Fibroblast of mammary gland (primary cell): ENCODE data around the gene DIDO1.

Experiments used
- DNase-seq: peaks from one replicate; pipeline ENCODE4 v3.0.0-alpha.2; 2010; ENCODE audit warnings: low read depth
- H3K4me3 ChIP-seq: 2 replicates; pipeline ENCODE4 v1.5.1; 2011; ENCODE audit warnings: low read depth, mild to moderate bottlenecking, low read length, moderate library complexity; ENCODE audit not compliant: control insufficient read depth
- TF ChIP-seq, protein P1 (sequence below): conservative IDR thresholded peaks from 2 replicates; pipeline ENCODE4 v1.5.1; 2011; ENCODE audit warnings: low read depth, low read length, inconsistent platforms; ENCODE audit not compliant: control insufficient read depth, insufficient read depth

The DIDO1 gene

GRCh38 chr20:62926229-62927127 is at the start of gene DIDO1:
TSS of gene DIDO1 (minus strand) at chr20:62926505.
- TF ChIP-seq, protein P1, sequence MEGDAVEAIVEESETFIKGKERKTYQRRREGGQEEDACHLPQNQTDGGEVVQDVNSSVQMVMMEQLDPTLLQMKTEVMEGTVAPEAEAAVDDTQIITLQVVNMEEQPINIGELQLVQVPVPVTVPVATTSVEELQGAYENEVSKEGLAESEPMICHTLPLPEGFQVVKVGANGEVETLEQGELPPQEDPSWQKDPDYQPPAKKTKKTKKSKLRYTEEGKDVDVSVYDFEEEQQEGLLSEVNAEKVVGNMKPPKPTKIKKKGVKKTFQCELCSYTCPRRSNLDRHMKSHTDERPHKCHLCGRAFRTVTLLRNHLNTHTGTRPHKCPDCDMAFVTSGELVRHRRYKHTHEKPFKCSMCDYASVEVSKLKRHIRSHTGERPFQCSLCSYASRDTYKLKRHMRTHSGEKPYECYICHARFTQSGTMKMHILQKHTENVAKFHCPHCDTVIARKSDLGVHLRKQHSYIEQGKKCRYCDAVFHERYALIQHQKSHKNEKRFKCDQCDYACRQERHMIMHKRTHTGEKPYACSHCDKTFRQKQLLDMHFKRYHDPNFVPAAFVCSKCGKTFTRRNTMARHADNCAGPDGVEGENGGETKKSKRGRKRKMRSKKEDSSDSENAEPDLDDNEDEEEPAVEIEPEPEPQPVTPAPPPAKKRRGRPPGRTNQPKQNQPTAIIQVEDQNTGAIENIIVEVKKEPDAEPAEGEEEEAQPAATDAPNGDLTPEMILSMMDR, result no peak
- peak within 1 kb of the TSS; percentile 90 for H3K4me3 ChIP-seq
- DNase-seq, result peak; percentile 74

GRCh38 chr20:62975251-62975760 is 49.0 kb upstream of the DIDO1 start:
- TF ChIP-seq, protein P1, result no peak
- H3K4me3 ChIP-seq, result no peak overlapping the region
- DNase-seq, result no peak

DNA sequence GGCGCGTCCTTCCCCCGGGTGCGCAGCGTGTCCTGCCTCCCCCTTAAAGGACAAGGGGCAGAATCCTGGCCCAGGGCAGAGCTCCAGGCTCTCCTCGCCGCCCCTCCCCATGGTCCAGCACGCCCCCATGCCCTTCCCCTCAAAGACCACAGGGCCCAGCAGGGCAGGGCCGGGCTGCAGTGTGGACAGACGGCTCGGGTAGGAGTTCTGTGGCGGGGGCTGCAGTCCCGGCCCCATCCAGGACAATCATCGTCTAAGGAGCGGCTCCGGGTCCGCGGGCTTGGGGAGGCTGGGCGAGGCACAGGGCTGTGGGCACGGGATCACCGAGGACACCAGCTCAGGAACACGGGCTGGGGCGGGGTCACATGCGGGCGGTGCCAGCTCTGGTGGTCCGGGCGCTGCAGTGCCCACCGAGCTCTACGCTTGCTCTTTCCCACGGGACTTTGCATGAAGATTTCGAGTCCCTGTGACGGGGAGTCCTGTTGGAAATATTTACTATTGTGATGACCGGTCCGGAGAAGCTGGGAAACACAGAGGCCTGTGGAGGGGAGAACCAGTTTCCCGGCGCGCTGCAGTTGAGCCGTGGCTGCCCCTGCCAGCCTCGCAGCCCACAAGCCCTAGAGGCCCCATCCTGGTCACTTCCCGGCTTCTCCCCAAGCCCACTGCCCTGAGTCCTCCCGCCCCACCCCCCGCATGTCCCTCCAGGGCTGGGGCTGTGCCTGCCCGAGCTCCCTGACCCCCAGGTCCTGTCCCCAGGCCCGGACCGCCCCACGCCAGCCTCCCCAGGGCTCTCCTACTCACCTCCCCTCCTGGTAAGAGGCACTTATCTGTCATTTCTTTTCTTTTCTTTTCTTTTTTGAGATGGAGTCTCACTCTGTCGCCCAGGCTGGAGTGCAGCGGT is 46.8 kb upstream of the DIDO1 start:
- DNase-seq, result no peak
- no peak overlapping the region for H3K4me3 ChIP-seq

DNA sequence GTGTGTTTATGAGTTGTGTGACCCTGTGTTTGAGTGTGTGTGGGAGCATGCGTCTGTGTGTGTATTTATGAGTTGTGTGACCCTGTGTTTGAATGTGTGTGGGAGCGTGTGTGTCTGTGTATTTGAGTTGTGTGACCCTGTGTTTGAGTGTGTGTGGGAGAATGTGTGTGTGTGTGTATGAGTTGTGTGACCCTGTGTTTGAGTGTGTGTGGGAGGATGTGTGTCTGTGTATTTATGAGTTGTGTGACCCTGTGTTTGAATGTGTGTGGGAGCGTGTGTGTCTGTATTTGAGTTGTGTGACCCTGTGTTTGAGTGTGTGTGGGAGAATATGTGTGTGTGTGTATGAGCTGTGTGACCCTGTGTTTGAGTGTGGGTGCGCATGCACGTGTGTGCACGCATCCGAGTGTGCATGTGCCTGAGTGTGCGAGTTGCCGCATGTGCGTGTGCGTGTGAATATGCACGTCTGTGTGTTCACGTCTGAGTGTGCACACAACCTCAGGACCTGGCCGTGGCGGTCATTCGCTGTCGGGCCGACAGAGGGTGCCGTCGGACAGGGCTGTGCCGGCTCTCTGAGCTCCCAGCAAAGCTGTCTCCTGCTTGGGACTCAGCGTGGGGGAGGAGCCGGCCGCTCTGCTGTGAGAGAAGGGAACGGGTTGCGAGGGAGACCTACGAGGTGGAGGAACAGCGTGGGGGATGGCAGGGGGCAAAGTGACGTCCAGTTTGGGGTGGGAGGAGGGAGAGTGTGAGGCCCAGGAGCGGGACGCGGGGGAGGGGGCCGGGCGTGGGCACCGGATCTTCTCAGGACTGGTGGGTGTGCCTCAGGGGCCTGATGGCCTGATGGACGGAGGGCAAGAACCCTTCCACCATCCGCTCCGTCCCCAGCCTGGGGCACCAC is 45.9 kb upstream of the DIDO1 start:
- TF ChIP-seq, protein P1, result peak; percentile 80
- peak; percentile 70 for DNase-seq
- H3K4me3 ChIP-seq, result peak overlapping the region; percentile 7

More for the DNA sequence above, 46.8 kb upstream of the DIDO1 start:
- TF ChIP-seq, protein P1, result no peak

- TF ChIP-seq, protein P1, result no peak
- no peak for DNase-seq
- no peak overlapping the region for H3K4me3 ChIP-seq
These were observed 45.1 kb upstream of the DIDO1 start for GRCh38 chr20:62971211-62971949.
